ENCODE data around the gene SRGAP2.
"Not testable (repeated sequence)": the region's sequence is repeated elsewhere in the genome, so short reads cannot be mapped to it uniquely, and the experiment has no call there.

The SRGAP2 gene

DNA sequence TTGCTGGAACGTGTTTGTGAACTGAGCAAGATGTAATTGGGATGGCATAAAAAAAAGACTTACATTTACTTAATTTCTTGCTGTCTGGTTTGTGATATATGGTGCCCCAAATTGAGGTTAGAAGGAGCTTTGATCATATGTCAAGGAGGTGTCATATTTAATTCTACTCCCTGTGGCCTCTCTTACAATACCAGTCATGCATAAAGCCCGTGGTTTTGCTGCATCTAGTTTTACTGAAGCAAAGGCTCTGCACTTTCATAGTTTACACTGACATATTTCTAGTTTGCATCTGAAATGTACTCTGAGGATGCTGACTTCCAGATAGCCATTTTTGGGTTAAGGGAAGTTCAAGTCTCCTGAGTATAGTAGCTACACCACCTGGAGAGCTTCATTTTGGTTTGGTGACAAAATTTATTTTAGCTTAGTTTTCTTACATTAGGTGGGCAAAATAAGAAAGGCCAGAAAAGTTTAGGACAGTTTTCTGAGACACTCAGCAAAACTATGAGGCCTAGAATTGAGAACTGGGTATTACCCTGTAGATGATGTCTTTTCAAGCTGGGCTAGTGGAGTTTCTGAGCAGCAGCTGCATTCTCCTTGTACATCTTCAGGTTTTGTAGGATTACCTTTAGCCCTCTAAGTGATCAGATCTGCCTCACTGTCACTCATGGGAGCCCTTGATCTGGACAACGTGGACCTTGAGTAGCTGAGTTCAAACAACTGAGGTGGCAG lies 47.8 kb downstream of the SRGAP2 start:
- DNase-seq (ENCODE audit: low read depth) = not testable (repeated sequence)

DNA sequence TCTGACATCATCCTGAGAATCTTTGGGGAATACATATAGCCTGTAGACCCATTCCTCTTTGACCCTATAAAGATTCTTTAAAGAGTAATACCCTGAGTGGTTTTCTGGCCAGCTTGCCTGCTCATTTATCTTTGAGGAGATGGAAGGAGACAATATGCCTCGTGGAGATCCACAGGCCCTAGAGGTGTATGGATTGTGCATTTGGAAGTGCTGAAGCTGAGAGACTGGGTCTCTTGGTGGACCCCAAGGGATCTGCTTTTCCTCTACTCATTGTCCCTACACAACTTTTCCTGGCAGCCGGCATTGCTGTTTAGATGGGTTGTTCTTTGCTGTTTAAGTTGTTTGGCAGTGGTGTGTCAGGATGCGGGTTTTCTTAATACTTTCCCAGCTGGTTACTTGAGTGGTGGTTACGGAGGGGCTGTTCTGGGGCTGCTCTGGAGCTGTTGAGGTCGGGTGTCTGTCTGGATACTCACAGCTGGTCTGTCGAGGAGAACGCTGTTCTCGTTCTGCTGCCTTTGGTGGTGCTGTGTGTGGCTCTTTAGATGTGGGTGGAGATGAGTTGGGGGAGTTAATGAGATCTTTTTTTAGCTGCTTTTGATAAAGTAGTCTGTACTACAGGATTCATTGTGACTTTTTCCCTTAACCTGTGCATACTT lies 49.5 kb downstream of the SRGAP2 start:
- DNase-seq (ENCODE audit: low read depth) = not testable (repeated sequence)
